Esophagus muscularis mucosa (tissue), 3 donors: ENCODE results near the gene DENND1B.

Source experiments
- CTCF ChIP-seq, 3 experiments: fragments of 200-600 bp in 2 of 3; fragments of 450-650 bp in 1 of 3; sonication (generic) in 2 of 3; IDR thresholded peaks; one replicate each; pipeline ENCODE4 v1.5.1; 2017 to 2019; ENCODE audit warnings: antibody characterized with exemption in 3 of 3, mild to moderate bottlenecking in 2 of 3, moderate library complexity in 1 of 3
- POLR2A ChIP-seq: fragments of 450-650 bp; IDR thresholded peaks from one replicate; pipeline ENCODE4 v1.6.1; 2017; ENCODE audit warnings: antibody characterized with exemption, moderate library complexity, mild to moderate bottlenecking, low read depth

GRCh38 chr1:197811769-197812168 lies 36.5 kb upstream of the DENND1B start:
- TF ChIP-seq CTCF (IDR thresholded peaks at IDR 0.05) (no peak), POLR2A (no peak)
